Esophagus muscularis mucosa (tissue), 4 donors: ENCODE results near the gene GIPC3. TPM values are rescaled to one million over a fixed set of nuclear protein-coding genes. Genes with fewer than 3 reads are reported as not detected.
"Not testable (repeated sequence)": the region's sequence is repeated elsewhere in the genome, so short reads cannot be mapped to it uniquely, and the experiment has no call there.

ENCODE experiments used
- DNase-seq: peaks from one replicate; pipeline ENCODE4 v3.0.0-alpha.2; 2017; ENCODE audit errors: extremely low spot score
- H3K27ac ChIP-seq, 4 donors: fragments of 200-600 bp; sonication (generic); replicated peaks in 1 of 4; 1 replicate in 3 of 4; 2 replicates in 1 of 4; pipeline ENCODE4 v1.5.1; 2016 to 2019; ENCODE audit warnings: mild to moderate bottlenecking in 1 of 4
- H3K27me3 ChIP-seq, 4 donors: fragments of 200-600 bp; sonication (generic); one replicate each; pipeline versions ENCODE4 v1.5.1 to v1.6.0; 2016 to 2019
- H3K36me3 ChIP-seq, 4 donors: fragments of 200-600 bp; sonication (generic); one replicate each; pipeline ENCODE4 v1.5.1; 2016 to 2019
- H3K4me1 ChIP-seq, 4 donors: fragments of 200-600 bp; sonication (generic); one replicate each; pipeline ENCODE4 v1.5.1; 2016 to 2019
- H3K4me3 ChIP-seq, 4 donors: fragments of 200-600 bp; sonication (generic); 1 replicate in 2 of 4; 2 replicates in 2 of 4; pipeline ENCODE4 v1.5.1; 2016 to 2019; ENCODE audit warnings: mild to moderate bottlenecking in 4 of 4, moderate library complexity in 1 of 4
- H3K9me3 ChIP-seq, 4 donors: fragments of 200-600 bp; sonication (generic); 1 replicate in 3 of 4; 2 replicates in 1 of 4; pipeline ENCODE4 v1.5.1; 2016 to 2019
- CTCF ChIP-seq, 3 experiments: fragments of 200-600 bp in 2 of 3; fragments of 450-650 bp in 1 of 3; sonication (generic) in 2 of 3; IDR thresholded peaks; one replicate each; pipeline ENCODE4 v1.5.1; 2017 to 2019; ENCODE audit warnings: antibody characterized with exemption in 3 of 3, mild to moderate bottlenecking in 2 of 3, moderate library complexity in 1 of 3
- EP300 ChIP-seq: sonication (generic); formaldehyde crosslinking; IDR thresholded peaks from one replicate; pipeline ENCODE4 v1.6.1; 2017; ENCODE audit warnings: antibody characterized with exemption
- POLR2A ChIP-seq: fragments of 450-650 bp; IDR thresholded peaks from one replicate; pipeline ENCODE4 v1.6.1; 2017; ENCODE audit warnings: antibody characterized with exemption, moderate library complexity, mild to moderate bottlenecking, low read depth
- POLR2AphosphoS5 ChIP-seq, 2 donors: sonication (generic); formaldehyde crosslinking; IDR thresholded peaks; one replicate each; pipeline ENCODE4 v1.6.1; 2017; ENCODE audit warnings: antibody characterized with exemption in 2 of 2
- WGBS: methylation state at CpG from one replicate; pipeline ENCODE4 v1.1.5; 2018; 5-methylcytosine and 5-hydroxymethylcytosine counted together
- intact Hi-C: fragments of 100-400 bp; cut with DNase I; formaldehyde crosslinking; loops from one replicate; pipeline ENCODE4 v1.15.1; 2023
- total RNA-seq, 4 donors: library from RNA; depleted of rRNA; stranded (reverse); fragments of >200 nt; gene quantifications; one replicate each; pipeline versions ENCODE4 v1.1.0 to v1.2.1, GENCODE V29; 2016

GIPC3 gene
- total RNA-seq, 4 donors from 2014 or later = 4.1 to 17.5 (median 4.9) TPM

DNA sequence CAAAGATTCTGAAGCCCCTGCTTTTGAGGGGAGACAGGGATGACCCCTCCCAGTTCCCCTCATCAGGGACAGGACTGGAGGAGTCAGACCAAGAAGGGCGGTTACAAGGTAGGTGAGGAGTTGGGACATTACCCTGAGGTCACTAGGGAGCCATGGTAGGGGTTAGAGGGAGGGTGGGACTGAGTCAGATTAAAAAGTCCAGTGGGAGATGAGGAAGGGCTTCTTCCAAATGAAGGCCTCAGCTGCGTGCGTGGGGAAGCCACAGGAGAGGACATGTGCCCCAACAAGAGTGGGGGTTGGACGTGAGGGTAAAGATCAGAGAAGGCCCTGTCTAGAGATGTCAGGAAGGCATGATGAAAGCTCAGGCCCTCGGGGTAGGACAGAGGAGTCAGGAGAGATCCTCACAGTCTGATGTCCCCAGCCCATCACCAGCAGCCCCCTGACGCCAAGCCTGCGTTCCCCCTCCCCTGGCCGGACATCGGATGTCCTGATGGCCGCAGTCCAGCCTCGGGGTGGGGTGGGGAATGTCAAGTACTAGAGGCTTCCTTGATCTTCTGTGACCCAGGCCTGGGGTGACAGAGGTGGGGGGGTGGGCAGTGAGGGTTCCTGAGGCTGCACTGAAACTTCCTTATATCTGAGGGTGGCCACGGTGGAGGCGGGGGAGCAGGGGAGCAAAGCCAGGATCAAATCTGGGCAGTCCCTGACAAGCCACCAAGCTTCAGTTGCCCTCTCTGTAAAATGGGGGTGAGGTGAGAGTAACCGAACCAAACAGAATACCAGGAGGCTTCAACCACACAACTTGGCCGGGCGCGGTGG, 21.4 kb upstream of the GIPC3 start:
- intact Hi-C loops = no loop called here
- Histone ChIP-seq H3K27ac (no peak overlapping the region), H3K4me1 (no peaks in the 10 kb centered on the region), H3K36me3 (no peaks in the 10 kb centered on the region), H3K27me3 (no peaks in the 10 kb centered on the region), H3K9me3 (no peaks in the 10 kb centered on the region), H3K4me3 (no peak overlapping the region)
- no peak for DNase-seq
- no peak for TF ChIP-seq CTCF (IDR thresholded peaks at IDR 0.05)
- 83% methylated on average over 11 of the region's 17 CpGs for WGBS

GRCh38 chr19:3565139-3565538, 20.1 kb upstream of the GIPC3 start:
- H3K4me3 ChIP-seq = no peak overlapping the region
- 90% methylated on average over 13 of the region's 19 CpGs for WGBS
- H3K36me3 ChIP-seq = no peaks in the 10 kb centered on the region
- H3K4me1 ChIP-seq = no peaks in the 10 kb centered on the region
- DNase-seq = no peak
- H3K9me3 ChIP-seq = no peaks in the 10 kb centered on the region
- no peaks in the 10 kb centered on the region for H3K27me3 ChIP-seq
- no peak overlapping the region for H3K27ac ChIP-seq
- intact Hi-C loops = no loop called here
- TF ChIP-seq POLR2A (no peak), CTCF (IDR thresholded peaks at IDR 0.05) (no peak)

GRCh38 chr19:3570042-3570441, 15.2 kb upstream of the GIPC3 start:
- intact Hi-C loops, H3K36me3 ChIP-seq, DNase-seq, H3K27me3 ChIP-seq, H3K27ac ChIP-seq, H3K9me3 ChIP-seq, H3K4me3 ChIP-seq: not testable (repeated sequence)
- WGBS = 81% methylated on average over 11 of the region's 11 CpGs
- H3K4me1 ChIP-seq = peaks cover 10 to 30% (median 25%) of the 10 kb centered on the region in 4 donors

GRCh38 chr19:3570606-3571011, 14.7 kb upstream of the GIPC3 start:
- intact Hi-C loops = no loop called here
- no peaks in the 10 kb centered on the region for H3K9me3 ChIP-seq
- H3K27me3 ChIP-seq = no peaks in the 10 kb centered on the region
- no peak for TF ChIP-seq POLR2AphosphoS5 (IDR thresholded peaks at IDR 0.05)
- peaks cover 5 to 10% (median 9%) of the 10 kb centered on the region in 4 donors for H3K36me3 ChIP-seq
- H3K4me3 ChIP-seq = no peak overlapping the region
- WGBS = 80% methylated on average over 7 of the region's 7 CpGs
- no peak overlapping the region for H3K27ac ChIP-seq
- no peak for DNase-seq
- H3K4me1 ChIP-seq = peaks cover 10 to 35% (median 31%) of the 10 kb centered on the region in 4 donors

- Histone ChIP-seq H3K36me3 (peaks cover 5 to 14% (median 12%) of the 10 kb centered on the region in 4 donors), H3K4me1 (peaks cover 21 to 52% (median 48%) of the 10 kb centered on the region in 4 donors), H3K4me3 (peak overlapping the region; percentile 82 to 98 (median 94)), H3K27ac (peak overlapping the region; percentile 56 to 96 (median 88)), H3K27me3 (no peaks in the 10 kb centered on the region), H3K9me3 (no peaks in the 10 kb centered on the region)
- WGBS = 2% methylated on average over 12 of the region's 48 CpGs
- peak; percentile 100 for DNase-seq
- intact Hi-C loops = no loop called here
- TF ChIP-seq EP300 (no peak), POLR2AphosphoS5 (IDR thresholded peaks at IDR 0.05) (peak in 1 of 2 donors; percentile 75)
Observed at GRCh38 chr19:3572132-3572854, 13.0 kb upstream of the GIPC3 start.

- peak within 1 kb of the TSS; percentile 82 to 98 (median 94) for H3K4me3 ChIP-seq
- intact Hi-C loops = no loop called here
- no peak for TF ChIP-seq EP300
- TF ChIP-seq POLR2AphosphoS5 (IDR thresholded peaks at IDR 0.05) = peak in 1 of 2 donors; percentile 63
- DNase-seq = no peak
- H3K27me3 ChIP-seq = no peaks in the 10 kb centered on the region
- peaks cover 21 to 57% (median 50%) of the 10 kb centered on the region in 4 donors for H3K4me1 ChIP-seq
- 0% methylated on average over 8 of the region's 30 CpGs for WGBS
- no peaks in the 10 kb centered on the region for H3K9me3 ChIP-seq
- peaks cover 5 to 14% (median 12%) of the 10 kb centered on the region in 4 donors for H3K36me3 ChIP-seq
- H3K27ac ChIP-seq = peak within 1 kb of the TSS; percentile 87 to 96 (median 88)
Observed at GRCh38 chr19:3572855-3573161, 12.5 kb upstream of the GIPC3 start, which contains the start of gene HMG20B. TSS of gene HMG20B (plus strand) at chr19:3572944. CDS start at chr19:3573310, 366 bp downstream.
